Activated B cell treated with CpG ODN at 0.5 μM for 24 hours (primary cell): ENCODE measurements around the gene ANO1. TPM values are rescaled to one million over a fixed set of nuclear protein-coding genes. Genes with fewer than 3 reads are reported as not detected.

Source experiments
- ATAC-seq: fragments of 200-7000 bp; cut with Tn5 transposase; one replicate; pipeline ENCODE4 v1.10.0; 2021; ENCODE audit warnings: low read depth, mild to moderate bottlenecking, moderate library complexity
- CTCF ChIA-PET: fragments of 350-600 bp; sonication (Branson Sonifier 250); formaldehyde crosslinking; loops from one replicate; lab custom pipeline; 2021; ENCODE audit warnings: antibody characterized with exemption; lab: Charles Lee
- POLR2A ChIA-PET: fragments of 350-600 bp; sonication (Branson Sonifier 250); formaldehyde crosslinking; loops from one replicate; lab custom pipeline; 2021; ENCODE audit warnings: antibody characterized with exemption; lab: Charles Lee
- DNase-seq: peaks from one replicate; pipeline ENCODE4 v3.0.0; 2022
- H3K27ac Mint-ChIP-seq: one replicate; pipeline ENCODE4 v1.8.0; 2020; ENCODE audit warnings: mixed read lengths
- H3K27me3 Mint-ChIP-seq: one replicate; pipeline ENCODE4 v1.8.0; 2021; ENCODE audit warnings: mixed read lengths
- H3K36me3 Mint-ChIP-seq: one replicate; pipeline ENCODE4 v1.8.0; 2021; ENCODE audit warnings: low read depth, mixed read lengths
- H3K4me1 Mint-ChIP-seq: one replicate; pipeline ENCODE4 v1.8.0; 2021; ENCODE audit warnings: mixed read lengths
- H3K4me3 Mint-ChIP-seq: one replicate; pipeline ENCODE4 v1.8.0; 2020; ENCODE audit warnings: mild to moderate bottlenecking, mixed read lengths
- H3K9me3 Mint-ChIP-seq: one replicate; pipeline ENCODE4 v1.8.0; 2020; ENCODE audit warnings: mixed read lengths
- CTCF ChIP-seq: fragments of 200-600 bp; IDR thresholded peaks from one replicate; pipeline ENCODE4 v1.8.0; 2022; ENCODE audit warnings: antibody characterized with exemption, mild to moderate bottlenecking
- intact Hi-C: fragments of 100-400 bp; cut with micrococcal nuclease; formaldehyde crosslinking; loops from one replicate; pipeline ENCODE4 v1.15.1; 2024
- total RNA-seq: library from RNA; stranded (reverse); gene quantifications from 2 replicates; pipeline ENCODE4 v1.2.3, GENCODE V29; 2022

The ANO1 gene
- total RNA-seq, 1 donor from 2014 or later: not detected

DNA sequence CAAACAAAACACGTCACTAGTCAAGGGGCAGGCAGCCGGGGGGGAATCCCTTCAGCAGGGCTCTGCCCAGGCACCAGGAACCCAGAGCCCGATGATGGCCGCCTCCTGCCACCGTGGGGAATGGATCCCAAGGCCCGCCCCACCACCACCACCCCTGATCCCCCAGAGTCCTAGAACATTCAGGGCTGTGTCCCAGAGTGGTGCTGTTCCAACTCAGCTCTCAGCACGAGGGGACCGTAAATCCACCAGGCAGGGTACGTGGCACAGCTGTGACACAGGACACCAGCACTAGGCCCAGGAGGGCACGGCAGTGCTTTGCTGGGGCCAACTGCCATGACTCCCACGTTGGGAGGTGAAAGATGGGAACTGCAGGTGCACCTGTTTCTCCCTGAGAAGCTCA lies 29.6 kb downstream of the ANO1 start:
- ChIA-PET POLR2A (no interaction called here), CTCF (no interaction called here)
- H3K27me3 Mint-ChIP-seq: peaks cover 8% of the 10 kb centered on the region
- no peaks in the 10 kb centered on the region for H3K36me3 Mint-ChIP-seq
- no peaks in the 10 kb centered on the region for H3K9me3 Mint-ChIP-seq
- H3K4me3 Mint-ChIP-seq: no peak overlapping the region
- no peak for TF ChIP-seq CTCF
- DNase-seq (no peak), ATAC-seq (no peak)
- no peak overlapping the region for H3K27ac Mint-ChIP-seq
- intact Hi-C loops: no loop called here
- H3K4me1 Mint-ChIP-seq: no peaks in the 10 kb centered on the region

- POLR2A ChIA-PET: no interaction called here
- H3K36me3 Mint-ChIP-seq: no peaks in the 10 kb centered on the region
- TF ChIP-seq CTCF: no peak
- peaks cover 10% of the 10 kb centered on the region for H3K27me3 Mint-ChIP-seq
- no peak overlapping the region for H3K27ac Mint-ChIP-seq
- DNase-seq: no peak
- intact Hi-C loops: no loop called here
- no peak for ATAC-seq
- CTCF ChIA-PET: no interaction called here
- no peak overlapping the region for H3K4me3 Mint-ChIP-seq
- no peaks in the 10 kb centered on the region for H3K4me1 Mint-ChIP-seq
- H3K9me3 Mint-ChIP-seq: no peaks in the 10 kb centered on the region
Measured at GRCh38 chr11:70108250-70108649, 30.1 kb downstream of the ANO1 start.

GRCh38 chr11:70109006-70109405 lies 30.9 kb downstream of the ANO1 start:
- POLR2A ChIA-PET: no interaction called here

DNA sequence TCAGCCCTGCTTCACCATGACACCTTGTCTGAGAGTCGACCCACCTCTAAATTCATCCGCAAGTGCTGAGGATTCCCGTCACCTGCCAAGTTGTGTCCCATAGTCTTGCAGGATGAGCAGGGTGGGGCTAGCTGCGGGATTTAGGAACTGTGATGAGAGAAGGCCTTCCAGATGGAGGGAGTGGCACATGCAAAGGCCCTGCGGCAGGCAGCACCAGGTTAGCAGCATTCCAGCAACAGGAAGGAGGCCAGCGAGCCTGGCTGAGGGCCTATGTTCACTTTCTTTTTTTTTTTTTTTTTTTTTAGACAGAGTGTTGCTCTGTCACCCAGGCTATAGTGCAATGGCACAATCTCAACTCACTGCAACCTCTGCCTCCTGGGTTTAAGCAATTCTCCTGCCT lies 31.8 kb downstream of the ANO1 start:
- H3K4me3 Mint-ChIP-seq: no peak overlapping the region
- no peak overlapping the region for H3K27ac Mint-ChIP-seq
- H3K9me3 Mint-ChIP-seq: no peaks in the 10 kb centered on the region
- peaks cover 5% of the 10 kb centered on the region for H3K27me3 Mint-ChIP-seq
- DNase-seq (no peak), ATAC-seq (no peak)
- H3K4me1 Mint-ChIP-seq: no peaks in the 10 kb centered on the region
- H3K36me3 Mint-ChIP-seq: no peaks in the 10 kb centered on the region
- no peak for TF ChIP-seq CTCF
- intact Hi-C loops: no loop called here
- CTCF ChIA-PET: no interaction called here
- POLR2A ChIA-PET: no interaction called here

More at GRCh38 chr11:70109006-70109405, 30.9 kb downstream of the ANO1 start:
- peaks cover 8% of the 10 kb centered on the region for H3K27me3 Mint-ChIP-seq
- DNase-seq (no peak), ATAC-seq (no peak)
- no peaks in the 10 kb centered on the region for H3K36me3 Mint-ChIP-seq
- no peaks in the 10 kb centered on the region for H3K9me3 Mint-ChIP-seq
- no peaks in the 10 kb centered on the region for H3K4me1 Mint-ChIP-seq
- intact Hi-C loops: no loop called here
- CTCF ChIA-PET: no interaction called here
- H3K4me3 Mint-ChIP-seq: no peak overlapping the region
- TF ChIP-seq CTCF: no peak
- no peak overlapping the region for H3K27ac Mint-ChIP-seq

GRCh38 chr11:70110538-70111055 lies 32.5 kb downstream of the ANO1 start:
- Mint-ChIP-seq H3K36me3 (no peaks in the 10 kb centered on the region), H3K27me3 (peaks cover 3% of the 10 kb centered on the region), H3K4me3 (no peak overlapping the region), H3K4me1 (no peaks in the 10 kb centered on the region), H3K27ac (no peak overlapping the region), H3K9me3 (no peaks in the 10 kb centered on the region)
- ATAC-seq (no peak), DNase-seq (no peak)
- TF ChIP-seq CTCF: no peak
- POLR2A ChIA-PET: no interaction called here
- CTCF ChIA-PET: no interaction called here
- intact Hi-C loops: no loop called here
